A549 treated with RU486 at 1 μM for 4 hours (cell line): Measurements from ENCODE around the gene TCF21. TPM values are rescaled to one million over a fixed set of nuclear protein-coding genes. Genes with fewer than 3 reads are reported as not detected.

Experiments
- total RNA-seq: library from RNA; stranded (reverse); fragments of 200-300 nt; extraction: Qiagen RNA extraction; gene quantifications from 5 replicates; pipeline ENCODE4 v1.2.3, GENCODE V29; 2022; ENCODE audit warnings: low read depth

The TCF21 gene
- 0.03 to 0.11 TPM (median 0.09 TPM) in 5 replicates for total RNA-seq

GRCh38 chr6:133888929-133889556, at the start of gene TCF21:
TSS of gene TCF21 (plus strand) at chr6:133889113. CDS start at chr6:133889398, 285 bp downstream.

Other genes starting within 250 kb of the TCF21 start
- 10.3 to 29.2 TPM (median 26.1 TPM) in 5 replicates for gene TBPL1, start 64.1 kb downstream of the TCF21 start, total RNA-seq
- gene SLC2A12, start 163.5 kb downstream of the TCF21 start, total RNA-seq = 0.31 to 0.42 TPM (median 0.35 TPM) in 5 replicates